DND-41 (cell line): ENCODE measurements around the gene PIEZO2.

Source experiments
- EZH2 ChIP-seq: IDR thresholded peaks from 3 replicates; pipeline ENCODE4 v1.6.1; 2012; ENCODE audit warnings: borderline replicate concordance, low read depth, mild to moderate bottlenecking, moderate library complexity, low read length, inconsistent platforms; ENCODE audit not compliant: severe bottlenecking
- TF ChIP-seq, protein P1 (sequence below): IDR thresholded peaks from 2 replicates; pipeline ENCODE4 v1.5.1; 2012; ENCODE audit warnings: borderline replicate concordance, low read length, moderate library complexity, mild to moderate bottlenecking; ENCODE audit not compliant: poor library complexity, severe bottlenecking; ENCODE audit errors: extremely low read depth

DNA sequence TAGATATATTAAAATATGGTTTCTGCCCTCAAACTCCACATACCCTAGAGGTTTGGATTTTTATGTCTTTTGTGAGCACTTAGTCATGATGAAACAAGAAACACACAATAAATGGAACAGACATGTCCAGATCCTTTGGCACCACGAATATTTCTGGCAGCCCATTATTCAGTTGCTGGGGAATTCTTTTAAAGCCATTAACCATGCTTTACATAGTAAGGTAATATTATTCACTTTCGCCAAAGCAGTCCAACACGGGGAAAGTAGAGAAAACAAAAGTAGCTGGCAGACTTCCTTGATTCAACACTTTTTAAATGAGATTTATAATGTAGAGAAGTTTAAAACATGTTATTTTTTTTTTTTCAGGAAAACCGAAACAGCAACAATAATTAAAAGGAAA, 235.4 kb downstream of the PIEZO2 start:
- TF ChIP-seq, protein P1, sequence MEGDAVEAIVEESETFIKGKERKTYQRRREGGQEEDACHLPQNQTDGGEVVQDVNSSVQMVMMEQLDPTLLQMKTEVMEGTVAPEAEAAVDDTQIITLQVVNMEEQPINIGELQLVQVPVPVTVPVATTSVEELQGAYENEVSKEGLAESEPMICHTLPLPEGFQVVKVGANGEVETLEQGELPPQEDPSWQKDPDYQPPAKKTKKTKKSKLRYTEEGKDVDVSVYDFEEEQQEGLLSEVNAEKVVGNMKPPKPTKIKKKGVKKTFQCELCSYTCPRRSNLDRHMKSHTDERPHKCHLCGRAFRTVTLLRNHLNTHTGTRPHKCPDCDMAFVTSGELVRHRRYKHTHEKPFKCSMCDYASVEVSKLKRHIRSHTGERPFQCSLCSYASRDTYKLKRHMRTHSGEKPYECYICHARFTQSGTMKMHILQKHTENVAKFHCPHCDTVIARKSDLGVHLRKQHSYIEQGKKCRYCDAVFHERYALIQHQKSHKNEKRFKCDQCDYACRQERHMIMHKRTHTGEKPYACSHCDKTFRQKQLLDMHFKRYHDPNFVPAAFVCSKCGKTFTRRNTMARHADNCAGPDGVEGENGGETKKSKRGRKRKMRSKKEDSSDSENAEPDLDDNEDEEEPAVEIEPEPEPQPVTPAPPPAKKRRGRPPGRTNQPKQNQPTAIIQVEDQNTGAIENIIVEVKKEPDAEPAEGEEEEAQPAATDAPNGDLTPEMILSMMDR: no peak
- no peak for TF ChIP-seq EZH2
